GM21447 (cell line): Measurements from ENCODE around the gene PAPOLG.
"Not testable (repeated sequence)": the region's sequence is repeated elsewhere in the genome, so short reads cannot be mapped to it uniquely, and the experiment has no call there.

ENCODE experiments used
- ATAC-seq: cut with Tn5 transposase; IDR thresholded peaks from one replicate; pipeline ENCODE4 v1.9.1; 2021; ENCODE audit not compliant: unreplicated experiment

PAPOLG gene

GRCh38 chr2:60771508-60771907, 15.4 kb downstream of the PAPOLG start:
- no peak for ATAC-seq

- no peak for ATAC-seq
Measured at GRCh38 chr2:60775048-60775639, 19.1 kb downstream of the PAPOLG start.

DNA sequence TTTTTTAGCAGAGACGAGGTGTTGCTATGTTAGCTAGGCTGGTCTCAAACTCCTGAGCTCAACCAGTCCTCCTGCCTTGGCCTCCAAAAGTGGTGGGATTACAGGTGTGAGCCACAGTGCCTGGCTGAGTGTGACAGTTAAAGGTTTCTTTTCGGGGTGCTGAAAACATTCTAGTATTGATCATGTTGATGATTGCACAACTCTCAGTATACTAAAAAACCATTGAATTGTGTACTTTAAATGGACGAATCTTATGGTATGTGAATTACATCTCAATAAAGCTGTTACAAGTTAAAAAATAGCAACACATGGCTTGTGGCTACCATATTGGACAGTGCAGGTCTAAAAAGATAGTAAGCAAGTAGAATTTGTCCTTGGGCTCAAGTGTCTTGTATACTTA, 22.3 kb downstream of the PAPOLG start:
- ATAC-seq = no peak

GRCh38 chr2:60779426-60779825, 23.4 kb downstream of the PAPOLG start:
- no peak for ATAC-seq

DNA sequence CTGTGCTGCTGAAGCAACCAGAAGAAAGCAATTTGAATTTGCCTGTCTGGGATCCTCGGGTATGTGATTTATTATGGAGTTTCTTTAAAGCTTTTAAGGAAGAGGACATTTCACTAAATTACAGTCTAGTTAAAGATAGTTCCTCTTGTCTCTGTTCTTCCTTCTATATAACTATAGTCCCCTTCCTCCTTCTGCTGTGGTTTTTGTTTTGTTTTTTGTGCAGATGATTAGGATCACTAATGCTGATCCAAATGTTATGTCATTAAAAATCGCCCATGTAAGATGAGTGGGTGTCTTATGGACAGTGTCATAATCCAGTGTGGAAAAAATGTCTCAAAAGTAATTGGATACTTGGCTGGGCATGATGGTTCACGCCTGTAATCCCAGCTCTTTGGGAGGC, 24.7 kb downstream of the PAPOLG start:
- no peak for ATAC-seq

DNA sequence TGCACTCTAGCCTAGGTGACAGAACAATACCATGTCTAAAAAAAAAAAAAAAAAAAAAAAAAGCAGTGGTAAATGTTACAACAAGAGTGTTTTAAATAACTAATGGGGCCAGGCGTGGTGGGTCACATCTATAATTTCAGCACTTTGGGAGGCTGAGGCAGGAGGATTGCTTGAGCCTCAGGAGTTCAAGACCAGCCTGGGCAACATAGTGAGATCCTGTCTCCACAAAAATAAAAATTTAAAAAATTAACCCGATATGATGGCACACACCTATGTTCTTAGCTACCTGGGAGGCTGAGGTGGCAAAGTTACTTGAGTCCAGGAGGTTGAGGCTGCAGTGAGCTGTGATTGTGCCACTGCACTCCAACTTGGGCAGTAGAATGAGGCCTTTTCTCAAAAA, 37.1 kb downstream of the PAPOLG start:
- ATAC-seq = no peak

DNA sequence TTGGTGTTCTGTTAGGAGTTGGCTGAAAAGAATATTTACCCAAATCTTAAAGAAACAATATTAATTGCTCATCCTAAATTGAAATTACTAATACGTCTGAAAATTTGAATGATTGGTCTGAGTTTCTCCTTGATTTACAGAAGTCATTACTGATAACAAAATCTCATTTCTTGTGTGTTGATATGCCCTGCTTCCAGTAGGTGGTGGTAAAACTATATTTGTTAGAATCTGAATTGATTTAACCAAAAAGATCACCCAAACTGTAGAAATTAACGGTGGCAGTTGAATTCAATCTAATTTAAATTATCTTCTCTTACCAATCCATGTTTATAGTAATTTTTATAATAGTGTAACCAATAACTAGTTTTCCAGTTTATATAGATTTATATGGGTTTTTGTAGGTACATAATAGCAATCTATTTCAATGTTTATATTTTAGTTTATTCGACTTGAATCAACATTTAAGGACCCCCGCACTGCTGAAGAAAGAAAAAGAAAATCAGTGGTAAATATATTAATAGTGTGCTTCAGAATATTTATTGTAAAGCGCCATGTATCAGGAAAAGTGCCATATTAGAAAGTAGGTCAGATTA, 38.3 kb downstream of the PAPOLG start:
- ATAC-seq = no peak

DNA sequence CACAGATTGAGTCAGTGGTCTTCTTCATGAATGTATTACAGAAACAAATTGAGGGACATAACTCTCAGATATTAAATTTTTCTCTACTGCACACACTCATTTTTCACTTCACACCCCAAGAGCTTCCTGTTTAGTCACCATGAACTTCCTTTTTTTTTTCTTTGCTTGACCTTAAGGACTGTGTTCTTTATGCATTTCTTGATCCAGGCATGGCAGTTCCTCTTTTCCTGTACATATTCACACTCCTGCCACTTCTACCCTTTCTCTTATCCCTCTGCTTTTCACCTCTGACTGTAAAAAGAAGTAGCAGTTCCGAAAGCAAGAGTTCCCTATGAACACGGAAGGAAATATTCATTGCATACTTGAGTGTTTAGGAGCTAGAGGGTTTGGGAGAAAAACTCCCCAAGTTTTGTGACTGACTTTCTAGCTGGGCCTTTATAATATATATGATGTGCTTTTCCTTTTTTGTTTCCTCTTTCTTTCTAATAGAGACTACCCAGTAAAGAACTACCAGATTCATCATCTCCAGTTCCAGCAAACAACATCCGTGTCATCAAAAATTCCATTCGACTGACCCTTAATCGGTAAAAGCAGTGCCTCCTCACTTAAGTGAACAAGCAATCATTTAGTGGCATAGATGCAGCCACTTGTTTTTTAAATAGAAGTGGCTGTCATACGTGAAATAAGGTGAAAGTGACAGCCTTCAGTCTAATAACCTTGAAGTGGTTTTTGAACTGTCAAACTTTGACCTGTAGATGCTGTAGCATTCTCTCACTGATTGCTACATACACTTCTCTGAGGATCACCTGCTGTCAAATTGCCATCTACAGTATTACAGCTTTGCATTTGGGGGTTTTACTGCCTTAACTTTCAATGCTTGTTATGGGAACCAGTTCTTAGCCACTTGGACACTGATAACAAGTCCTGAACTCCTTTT, 40.8 kb downstream of the PAPOLG start:
- ATAC-seq = peak; percentile 68

GRCh38 chr2:60804473-60804872, 48.4 kb downstream of the PAPOLG start:
- no peak for ATAC-seq

DNA sequence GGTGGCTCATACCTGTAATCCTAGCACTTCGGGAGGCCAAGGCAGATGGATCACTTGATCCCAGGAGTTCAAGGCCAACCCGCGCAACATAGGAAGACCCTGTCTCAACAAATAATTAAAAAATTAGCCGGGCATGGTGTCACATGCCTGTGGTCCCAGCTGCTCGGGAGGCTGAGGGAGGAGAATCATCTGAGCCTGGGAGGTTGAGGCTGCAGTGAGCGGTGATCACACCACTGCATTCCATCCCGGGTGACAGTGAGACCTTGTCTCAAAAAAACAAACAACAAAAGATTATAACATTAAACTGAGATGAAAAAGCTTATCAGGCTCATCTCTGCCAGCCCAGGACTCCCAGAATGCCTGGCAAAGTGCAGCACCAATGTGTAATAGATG, 50.5 kb downstream of the PAPOLG start:
- ATAC-seq = no peak

DNA sequence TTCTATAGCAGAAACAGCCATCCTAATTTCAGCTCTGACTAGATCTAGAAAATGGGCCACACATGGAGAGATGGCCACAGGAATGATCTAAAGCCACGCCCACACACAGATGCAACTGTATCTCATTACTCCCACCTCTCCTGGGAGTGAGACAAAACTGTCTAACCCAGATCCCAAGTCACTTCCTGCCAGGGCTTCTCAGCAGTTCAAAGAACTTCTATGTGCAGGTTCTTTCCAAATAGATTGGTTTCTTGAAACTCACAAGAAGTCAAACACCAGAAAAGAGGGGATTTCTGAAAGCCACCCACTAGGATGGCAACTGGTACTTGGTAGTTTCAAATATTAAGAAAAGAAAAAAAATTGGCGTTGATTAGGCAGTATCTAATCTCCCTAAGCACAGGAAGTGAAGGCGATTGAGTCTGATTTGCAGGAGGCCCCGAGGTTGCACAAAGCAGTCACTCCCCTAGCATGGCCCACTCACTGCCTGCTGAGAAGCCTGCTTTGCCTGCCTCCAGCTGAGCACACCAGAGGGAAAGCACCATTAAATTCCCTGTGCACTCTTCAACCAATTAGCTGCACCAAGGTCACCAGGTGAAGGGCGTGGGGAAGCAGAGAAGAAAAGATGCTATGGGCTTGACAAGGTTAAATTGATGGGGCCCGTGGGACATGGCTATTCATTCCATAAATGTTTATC, 51.1 kb downstream of the PAPOLG start:
- ATAC-seq = peak; percentile 73

- ATAC-seq = no peak
Measured at GRCh38 chr2:60808330-60808801, 52.3 kb downstream of the PAPOLG start.

DNA sequence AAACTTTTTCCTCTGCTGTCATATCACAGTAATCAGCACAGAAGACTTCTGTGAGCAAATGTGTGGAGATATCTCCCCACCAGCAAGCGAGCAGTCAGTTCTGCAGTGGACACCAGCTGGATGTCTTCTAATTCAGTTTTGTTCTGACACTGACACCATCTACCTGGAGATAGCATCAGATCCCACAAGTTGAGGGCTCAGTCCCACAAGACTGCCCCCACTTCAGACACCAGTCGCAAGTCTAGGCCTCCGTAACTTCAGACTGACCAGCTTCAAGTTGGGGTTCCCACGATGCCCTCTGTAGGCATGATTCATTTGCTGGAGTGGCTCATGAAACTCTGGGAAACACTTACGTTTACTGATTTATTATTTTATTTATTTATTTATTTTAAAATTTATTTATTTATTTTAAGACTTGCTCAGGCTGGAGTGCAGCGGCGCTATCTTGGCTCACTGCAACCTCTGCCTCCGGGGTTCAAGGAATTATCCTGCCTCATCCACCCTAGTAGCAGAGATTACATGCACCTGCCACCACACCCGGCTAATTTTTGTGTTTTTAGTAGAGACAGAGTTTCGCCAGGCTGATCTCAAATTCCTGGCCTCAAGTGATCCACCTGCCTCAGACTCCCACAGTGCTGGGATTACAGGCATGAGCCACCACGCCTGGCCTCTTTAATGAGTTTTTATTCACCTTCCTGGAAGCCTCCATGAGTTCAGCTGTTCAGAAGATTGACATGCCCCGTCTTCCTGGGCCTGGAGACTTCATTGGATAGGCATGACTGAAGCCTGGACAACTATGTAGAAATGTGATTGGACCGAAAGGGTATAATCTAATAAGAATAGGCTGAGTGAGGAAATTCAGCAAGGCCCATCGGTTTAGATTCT, 55.7 kb downstream of the PAPOLG start:
- no peak for ATAC-seq

DNA sequence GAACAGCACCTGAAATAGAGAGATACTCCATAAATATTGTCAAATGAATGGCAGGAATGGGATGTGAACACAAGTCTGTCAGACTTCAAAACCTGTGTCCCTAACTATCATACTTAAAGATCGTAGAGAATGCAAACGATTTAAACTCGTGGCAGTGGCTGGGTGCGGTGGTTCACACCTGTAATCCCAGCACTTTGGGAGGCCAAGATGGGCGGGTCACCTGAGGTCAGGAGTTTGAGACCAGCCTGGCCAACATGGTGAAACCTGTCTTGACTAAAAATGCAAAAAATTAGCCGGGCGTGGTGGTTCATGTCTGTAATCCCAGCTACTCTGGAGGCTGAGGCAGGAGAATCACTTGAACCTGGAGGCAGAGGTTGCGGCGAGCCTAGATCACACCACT, 61.1 kb downstream of the PAPOLG start:
- not testable (repeated sequence) for ATAC-seq

DNA sequence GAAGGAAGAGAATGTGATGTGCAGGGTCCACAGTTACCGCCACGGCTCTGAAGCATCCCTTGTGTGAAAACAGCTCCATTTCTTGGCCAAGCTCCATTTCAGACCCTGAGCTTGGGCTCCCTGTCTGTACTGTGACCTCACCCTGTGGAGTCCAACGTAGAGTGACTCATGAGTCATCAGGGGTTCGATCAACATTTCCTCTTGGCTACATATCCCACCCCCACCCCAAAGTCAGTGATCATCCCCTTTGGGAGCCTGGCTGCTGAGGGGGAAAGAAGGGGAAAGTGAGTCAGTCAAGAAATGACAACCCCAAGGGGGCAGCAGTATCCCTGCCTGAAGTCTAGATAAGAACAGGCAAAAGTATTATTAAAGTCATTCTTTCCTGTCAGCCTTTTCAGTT, 62.2 kb downstream of the PAPOLG start:
- no peak for ATAC-seq

DNA sequence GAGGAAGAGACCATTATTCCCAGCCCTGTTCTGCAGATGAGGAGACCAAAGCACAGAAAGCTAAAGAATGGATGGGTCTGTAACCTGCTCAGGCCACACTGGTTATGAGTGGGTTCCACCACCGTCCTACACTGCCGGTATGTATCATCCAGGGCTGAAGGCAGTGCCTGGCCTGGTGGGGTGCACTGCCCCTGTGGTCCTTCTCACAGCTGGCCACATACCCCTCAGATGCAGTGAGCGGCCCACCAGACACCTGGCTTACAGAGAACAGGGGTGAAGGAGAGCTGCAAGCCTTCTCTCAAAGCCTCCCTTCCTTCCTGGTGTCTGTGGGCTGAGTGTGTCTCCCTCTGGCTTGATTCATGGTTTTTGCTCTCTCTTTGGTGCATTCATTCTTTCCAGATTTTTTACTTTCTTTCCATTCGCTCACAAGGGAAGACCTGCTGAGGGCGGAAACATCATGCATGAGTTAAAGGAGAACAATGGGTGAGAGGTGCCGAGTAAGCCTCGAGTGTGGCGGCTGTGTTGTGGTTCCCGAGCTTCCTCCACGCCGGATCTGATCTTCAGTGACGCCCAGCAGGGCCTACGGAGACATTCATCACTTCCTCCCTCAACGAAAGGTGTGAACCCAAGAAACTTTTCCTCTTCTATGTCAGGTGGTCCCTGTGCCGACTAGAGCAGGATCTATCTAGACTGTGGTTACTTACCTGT, 63.2 kb downstream of the PAPOLG start:
- ATAC-seq = no peak

DNA sequence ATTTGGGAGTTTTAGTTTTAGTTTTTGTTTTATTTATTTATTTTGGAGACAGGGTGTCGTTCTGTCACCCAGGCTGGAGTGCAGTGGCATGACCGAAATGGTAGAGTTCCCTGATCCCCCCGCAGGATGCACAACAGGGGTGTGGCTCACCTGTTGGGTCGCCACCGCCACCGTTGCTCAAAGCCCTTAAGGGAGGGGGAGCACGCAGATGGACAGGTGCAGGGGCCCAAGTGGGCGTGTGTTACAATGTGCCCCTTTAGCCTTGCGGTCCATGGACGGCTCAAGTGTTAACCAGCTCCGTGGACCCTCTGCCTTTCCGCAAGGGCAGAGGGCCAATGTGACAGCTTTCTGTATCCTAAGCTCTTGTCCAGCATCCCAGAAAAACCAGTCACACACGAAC, 63.9 kb downstream of the PAPOLG start:
- no peak for ATAC-seq

DNA sequence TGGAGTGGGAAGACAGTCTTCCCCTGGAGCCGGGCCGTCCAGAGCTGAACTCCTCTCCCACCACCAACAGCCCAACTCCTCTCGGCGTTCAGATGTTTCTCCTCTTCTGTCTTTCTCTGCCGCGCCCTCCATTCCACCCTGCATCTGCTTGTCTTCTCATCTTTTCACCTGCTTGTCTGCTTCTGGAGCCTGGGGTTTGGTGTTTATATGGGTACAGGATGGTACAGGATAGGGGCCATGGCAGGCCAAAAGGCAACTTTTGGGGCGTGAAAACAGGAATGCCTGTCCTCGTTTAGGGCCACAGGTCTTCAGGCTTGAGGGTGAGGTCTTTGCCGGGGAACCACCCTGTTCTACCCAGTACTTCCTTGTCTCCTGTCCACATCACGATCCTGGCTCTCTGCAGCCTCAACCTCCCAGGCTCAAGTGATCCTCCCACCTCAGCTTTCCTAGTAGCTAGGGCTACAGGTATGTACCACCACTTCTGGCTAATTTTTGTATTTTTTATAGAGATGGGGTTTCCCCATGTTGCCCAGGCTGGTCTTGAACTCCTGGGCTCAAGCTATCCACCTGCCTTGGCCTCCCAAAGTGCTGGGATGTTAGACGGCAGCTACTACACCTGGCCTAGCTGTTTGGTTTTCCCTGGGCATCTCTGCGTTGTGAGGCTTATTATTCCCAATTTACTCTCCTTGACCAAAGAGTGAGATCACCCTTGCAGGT, 64.5 kb downstream of the PAPOLG start:
- ATAC-seq = no peak

DNA sequence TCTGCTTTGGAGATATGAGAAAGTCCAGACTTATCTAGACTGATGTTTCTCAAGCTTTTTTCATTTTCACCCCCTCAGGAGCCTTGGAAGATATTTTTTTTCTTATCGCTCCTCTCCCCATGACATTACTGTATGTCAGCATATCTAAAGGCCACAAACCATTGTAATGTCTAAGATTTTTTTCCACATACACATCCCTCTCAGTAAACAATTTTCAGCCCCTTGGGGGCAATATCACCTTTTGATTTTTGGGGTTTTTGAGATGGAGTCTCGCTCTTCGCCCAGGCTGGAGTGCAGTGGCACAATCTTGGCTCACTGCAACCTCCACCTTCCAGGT, 65.0 kb downstream of the PAPOLG start:
- ATAC-seq = no peak
